Hepatocyte (in vitro differentiated cells): ENCODE data around the gene MTRF1. TPM values are rescaled to one million over a fixed set of nuclear protein-coding genes. Genes with fewer than 3 reads are reported as not detected.

Experiments
- DNase-seq: peaks from one replicate; pipeline ENCODE4 v3.0.0-alpha.2; 2016; ENCODE audit warnings: low spot score
- H2AFZ ChIP-seq: fragments of 200-600 bp; sonication (generic); 2 replicates; pipeline ENCODE4 v1.6.0; 2016; ENCODE audit warnings: antibody characterized with exemption, mild to moderate bottlenecking
- H3K27ac ChIP-seq: fragments of 200-600 bp; sonication (generic); 2 replicates; pipeline ENCODE4 v1.5.1; 2016; ENCODE audit warnings: mild to moderate bottlenecking
- H3K27me3 ChIP-seq: fragments of 200-600 bp; sonication (generic); 2 replicates; pipeline ENCODE4 v1.6.1; 2016
- H3K36me3 ChIP-seq: fragments of 200-600 bp; sonication (generic); replicated peaks from 2 replicates; pipeline ENCODE4 v1.5.1; 2016; ENCODE audit warnings: low read depth; ENCODE audit not compliant: insufficient read depth
- H3K4me1 ChIP-seq: fragments of 200-600 bp; sonication (generic); 2 replicates; pipeline ENCODE4 v1.5.1; 2016; ENCODE audit warnings: mild to moderate bottlenecking, moderate library complexity; ENCODE audit not compliant: insufficient read depth
- H3K4me2 ChIP-seq: fragments of 200-600 bp; sonication (generic); 2 replicates; pipeline ENCODE4 v1.6.0; 2016
- H3K4me3 ChIP-seq: fragments of 200-600 bp; sonication (generic); 2 replicates; pipeline ENCODE4 v1.5.1; 2016; ENCODE audit warnings: mild to moderate bottlenecking
- H3K79me2 ChIP-seq: fragments of 200-600 bp; sonication (generic); 2 replicates; pipeline ENCODE4 v1.6.0; 2017; ENCODE audit warnings: mild to moderate bottlenecking
- H3K9me2 ChIP-seq: fragments of 200-600 bp; sonication (generic); replicated peaks from 2 replicates; pipeline ENCODE4 v1.6.0; 2017; ENCODE audit warnings: mild to moderate bottlenecking; ENCODE audit not compliant: insufficient read depth
- H3K9me3 ChIP-seq: fragments of 200-600 bp; sonication (generic); 2 replicates; pipeline ENCODE4 v1.5.1; 2016; ENCODE audit warnings: low read depth, mild to moderate bottlenecking
- H4K20me1 ChIP-seq: fragments of 200-600 bp; sonication (generic); 2 replicates; pipeline ENCODE4 v1.6.0; 2016; ENCODE audit warnings: mild to moderate bottlenecking; ENCODE audit not compliant: insufficient read depth, poor library complexity, severe bottlenecking
- CTCF ChIP-seq: fragments of 200-600 bp; sonication (generic); IDR thresholded peaks from 2 replicates; pipeline ENCODE4 v1.5.1; 2016; ENCODE audit warnings: antibody characterized with exemption, mild to moderate bottlenecking; ENCODE audit not compliant: poor library complexity
- EZH2 ChIP-seq: fragments of 200-600 bp; sonication (generic); IDR thresholded peaks from 2 replicates; pipeline ENCODE4 v1.6.1; 2016; ENCODE audit warnings: antibody characterized with exemption, mild to moderate bottlenecking, borderline replicate concordance
- EZH2phosphoT487 ChIP-seq: fragments of 200-600 bp; sonication (generic); IDR thresholded peaks from one replicate; pipeline ENCODE4 v1.6.1; 2018; ENCODE audit warnings: antibody characterized with exemption, mild to moderate bottlenecking, low read depth, moderate library complexity; ENCODE audit not compliant: unreplicated experiment, severe bottlenecking
- WGBS: methylation state at CpG from one replicate; pipeline ENCODE4 v1.1.6; 2016; ENCODE audit warnings: low lambda C conversion rate; ENCODE audit errors: missing lambda C conversion rate; 5-methylcytosine and 5-hydroxymethylcytosine counted together
- polyA plus RNA-seq: library from polyadenylated mRNA; unstranded; fragments of >200 nt; fragmentation: Nextera tagmentation; extraction: Ambion mirVana; gene quantifications from 2 replicates; pipeline ENCODE4 v1.2.1, GENCODE V29; 2016
- total RNA-seq: library from RNA; depleted of rRNA; stranded (reverse); fragments of >200 nt; gene quantifications from 2 replicates; pipeline ENCODE4 v1.2.3, GENCODE V29; 2014

The MTRF1 gene
- total and polyA plus RNA-seq, 2 experiments from 2014 or later = 10.4 to 18.5 TPM

DNA sequence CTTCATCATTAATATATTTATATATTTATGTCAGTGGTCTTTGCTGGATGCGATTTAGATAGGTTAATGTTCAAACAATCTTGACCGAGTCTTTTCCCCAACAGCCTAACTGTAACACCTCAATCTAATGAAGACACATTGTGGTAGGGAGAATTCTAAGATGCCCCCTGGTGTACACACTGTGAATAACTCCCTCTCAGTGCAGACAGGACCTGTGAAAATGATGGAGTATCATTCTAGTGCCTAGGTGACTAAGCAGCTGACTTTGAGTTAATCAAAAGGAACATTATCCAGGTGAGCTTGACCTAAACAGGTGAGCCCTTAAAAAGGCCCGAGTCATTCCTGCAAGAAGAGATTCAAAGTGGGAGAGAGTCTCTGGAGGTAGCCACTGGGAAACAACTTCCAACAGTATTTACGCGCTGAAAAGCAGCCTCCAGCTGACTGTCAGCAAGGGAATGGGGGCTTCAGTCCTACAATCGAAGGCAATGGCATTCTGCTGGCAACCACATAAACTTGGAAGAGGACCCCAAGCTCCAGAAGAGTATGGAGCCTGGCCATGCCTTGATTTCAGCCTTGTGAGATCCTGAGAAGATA lies 41.0 kb downstream of the MTRF1 start:
- H3K27me3 ChIP-seq = no peaks in the 10 kb centered on the region
- 63% methylated on average over 6 of the region's 6 CpGs for WGBS
- no peaks in the 10 kb centered on the region for H3K9me2 ChIP-seq
- DNase-seq = peak; percentile 68
- no peaks in the 10 kb centered on the region for H3K4me1 ChIP-seq
- H2AFZ ChIP-seq = no peak overlapping the region
- no peak overlapping the region for H3K4me3 ChIP-seq
- H3K79me2 ChIP-seq = no peaks in the 10 kb centered on the region
- H3K27ac ChIP-seq = no peak overlapping the region
- H4K20me1 ChIP-seq = no peaks in the 10 kb centered on the region
- H3K9me3 ChIP-seq = no peaks in the 10 kb centered on the region
- H3K36me3 ChIP-seq = no peaks in the 10 kb centered on the region
- peak; percentile 64 for TF ChIP-seq CTCF
- no peak for TF ChIP-seq EZH2phosphoT487
- no peak overlapping the region for H3K4me2 ChIP-seq

GRCh38 chr13:41220401-41220800 lies 43.0 kb downstream of the MTRF1 start:
- DNase-seq = no peak
- no peak overlapping the region for H3K4me3 ChIP-seq
- no peaks in the 10 kb centered on the region for H3K27me3 ChIP-seq
- no peaks in the 10 kb centered on the region for H3K9me3 ChIP-seq
- no peaks in the 10 kb centered on the region for H3K36me3 ChIP-seq
- WGBS = 82% methylated on average over 3 of the region's 3 CpGs
- no peaks in the 10 kb centered on the region for H4K20me1 ChIP-seq
- H2AFZ ChIP-seq = no peak overlapping the region
- no peak for TF ChIP-seq EZH2
- TF ChIP-seq CTCF = no peak
- TF ChIP-seq EZH2phosphoT487 = no peak
- no peak overlapping the region for H3K27ac ChIP-seq
- no peaks in the 10 kb centered on the region for H3K4me1 ChIP-seq
- no peak overlapping the region for H3K4me2 ChIP-seq
- H3K79me2 ChIP-seq = no peaks in the 10 kb centered on the region
- H3K9me2 ChIP-seq = no peaks in the 10 kb centered on the region

- no peaks in the 10 kb centered on the region for H3K9me3 ChIP-seq
- no peak for DNase-seq
- no peaks in the 10 kb centered on the region for H4K20me1 ChIP-seq
- H2AFZ ChIP-seq = no peak overlapping the region
- no peak overlapping the region for H3K4me2 ChIP-seq
- H3K9me2 ChIP-seq = no peaks in the 10 kb centered on the region
- H3K4me3 ChIP-seq = no peak overlapping the region
- no peaks in the 10 kb centered on the region for H3K4me1 ChIP-seq
- H3K79me2 ChIP-seq = no peaks in the 10 kb centered on the region
- no peak overlapping the region for H3K27ac ChIP-seq
- no peaks in the 10 kb centered on the region for H3K36me3 ChIP-seq
- no peaks in the 10 kb centered on the region for H3K27me3 ChIP-seq
- no peak for TF ChIP-seq CTCF
- TF ChIP-seq EZH2 = no peak
- no peak for TF ChIP-seq EZH2phosphoT487
Observed at GRCh38 chr13:41216160-41216559, 47.2 kb downstream of the MTRF1 start.

DNA sequence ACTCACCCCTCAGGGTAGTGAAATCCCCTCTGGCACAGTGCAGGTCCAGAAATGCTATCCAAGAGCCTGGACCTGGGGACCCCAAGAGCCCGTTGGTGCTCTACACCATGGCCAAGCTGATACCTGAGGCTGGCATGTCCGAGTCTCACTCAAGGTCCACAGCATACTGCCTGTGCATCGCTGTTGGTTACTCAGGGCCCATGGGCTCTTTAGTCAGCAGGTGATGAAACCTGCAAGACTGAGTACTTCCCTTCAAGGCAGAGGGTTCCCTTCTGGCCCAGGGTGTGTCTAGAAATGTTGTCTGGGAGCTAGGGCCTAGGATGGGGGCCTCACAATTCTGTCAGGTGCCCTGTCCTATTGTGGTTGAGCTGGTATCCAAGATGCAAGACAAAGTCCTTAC lies 49.5 kb downstream of the MTRF1 start:
- no peak overlapping the region for H3K4me2 ChIP-seq
- H3K27me3 ChIP-seq = no peaks in the 10 kb centered on the region
- no peak overlapping the region for H3K27ac ChIP-seq
- H4K20me1 ChIP-seq = no peaks in the 10 kb centered on the region
- TF ChIP-seq EZH2 = no peak
- TF ChIP-seq EZH2phosphoT487 = no peak
- no peak for TF ChIP-seq CTCF
- H3K36me3 ChIP-seq = no peaks in the 10 kb centered on the region
- WGBS = 65% methylated on average over 3 of the region's 3 CpGs
- no peaks in the 10 kb centered on the region for H3K4me1 ChIP-seq
- H3K79me2 ChIP-seq = no peaks in the 10 kb centered on the region
- H3K4me3 ChIP-seq = no peak overlapping the region
- H3K9me2 ChIP-seq = no peaks in the 10 kb centered on the region
- H2AFZ ChIP-seq = no peak overlapping the region
- no peak for DNase-seq
- H3K9me3 ChIP-seq = no peaks in the 10 kb centered on the region
